Kidney capillary endothelial cell (primary cell): ENCODE results near the gene APLF.
"Not testable (repeated sequence)": the region's sequence is repeated elsewhere in the genome, so short reads cannot be mapped to it uniquely, and the experiment has no call there.

Experiments used
- DNase-seq: peaks from one replicate; pipeline ENCODE4 v3.0.0-alpha.2; 2018; ENCODE audit warnings: low spot score

APLF gene

DNA sequence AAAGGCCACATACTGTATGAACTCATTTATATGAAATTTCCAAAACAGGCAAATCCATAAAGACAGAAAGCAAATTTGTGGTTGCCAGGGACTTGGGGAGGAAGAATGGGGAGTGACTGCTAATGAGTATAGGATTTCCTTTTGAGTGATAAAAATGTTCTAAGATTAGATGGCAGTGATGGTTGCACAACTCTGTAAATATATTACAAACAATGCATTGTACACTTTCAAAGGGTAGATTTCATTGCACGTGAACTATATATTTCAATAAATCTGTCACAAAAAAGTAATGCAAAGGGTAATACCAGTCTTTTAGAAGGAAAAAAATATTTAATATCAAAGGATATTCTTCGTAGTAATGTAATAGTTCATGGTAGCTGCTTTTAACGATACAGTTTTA lies 112.3 kb downstream of the APLF start:
- DNase-seq: no peak

DNA sequence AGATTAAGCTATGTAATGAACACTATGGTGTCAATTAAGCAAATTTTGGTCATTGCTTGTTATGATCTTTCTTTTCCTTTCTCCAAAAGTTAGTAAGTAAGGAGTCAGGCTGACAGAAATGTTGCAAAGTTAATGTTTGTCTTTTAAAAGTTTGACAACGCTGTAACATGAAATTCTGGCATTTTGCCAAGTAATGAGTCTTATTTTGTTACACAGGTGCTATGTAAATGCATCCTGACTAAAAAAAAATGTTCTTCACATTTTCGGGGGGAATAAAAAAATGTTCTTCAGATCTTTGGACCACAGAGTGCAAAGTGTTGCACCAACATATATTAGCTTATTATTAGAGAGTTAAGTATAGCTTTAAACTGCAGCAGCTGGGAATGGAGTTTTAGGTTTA lies 121.2 kb downstream of the APLF start:
- DNase-seq: no peak

DNA sequence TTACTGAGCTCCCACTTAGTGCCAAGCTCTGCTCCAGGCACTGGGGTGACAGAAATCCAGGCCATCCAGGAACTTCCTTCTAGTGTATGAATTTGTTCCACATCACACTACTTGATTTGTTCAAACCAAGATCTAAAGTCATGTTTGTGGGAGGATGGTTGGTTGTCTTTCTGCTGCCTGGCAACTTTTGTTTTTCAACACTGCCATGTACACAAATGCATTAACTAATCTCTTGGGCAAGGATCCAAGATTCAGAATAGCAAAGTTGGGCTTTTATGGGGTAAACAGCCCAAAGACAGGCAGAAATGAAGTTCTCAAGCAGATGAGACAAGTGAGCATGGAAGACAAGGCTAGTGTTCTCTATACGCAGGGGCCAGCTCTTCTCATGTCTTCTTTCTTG lies 122.6 kb downstream of the APLF start:
- DNase-seq: no peak

- DNase-seq: no peak
Measured at GRCh38 chr2:68590702-68591101, 123.3 kb downstream of the APLF start.

GRCh38 chr2:68591225-68591624 lies 123.8 kb downstream of the APLF start:
- DNase-seq: no peak

DNA sequence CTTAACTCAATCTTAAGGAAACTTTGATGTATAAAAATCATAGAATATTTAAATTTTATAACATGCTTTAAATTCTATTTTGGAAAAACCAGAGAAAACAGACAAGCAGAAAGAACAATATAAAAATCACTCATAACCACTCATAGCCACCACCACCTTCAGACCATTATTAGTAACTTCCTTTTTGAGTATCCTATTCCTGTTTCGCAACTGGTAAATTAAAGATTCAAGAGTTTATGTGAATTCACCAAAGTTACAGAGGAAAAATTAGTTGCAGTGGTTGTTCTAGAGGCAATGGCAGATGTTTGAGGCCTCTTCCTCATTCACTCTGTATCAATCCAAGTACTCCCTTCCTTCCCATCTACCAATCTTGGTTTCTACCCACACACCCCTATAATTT lies 126.7 kb downstream of the APLF start:
- no peak for DNase-seq

GRCh38 chr2:68594674-68595492 lies 127.5 kb downstream of the APLF start:
- DNase-seq: peak; percentile 39

GRCh38 chr2:68595493-68595785 lies 128.1 kb downstream of the APLF start:
- DNase-seq: not testable (repeated sequence)

DNA sequence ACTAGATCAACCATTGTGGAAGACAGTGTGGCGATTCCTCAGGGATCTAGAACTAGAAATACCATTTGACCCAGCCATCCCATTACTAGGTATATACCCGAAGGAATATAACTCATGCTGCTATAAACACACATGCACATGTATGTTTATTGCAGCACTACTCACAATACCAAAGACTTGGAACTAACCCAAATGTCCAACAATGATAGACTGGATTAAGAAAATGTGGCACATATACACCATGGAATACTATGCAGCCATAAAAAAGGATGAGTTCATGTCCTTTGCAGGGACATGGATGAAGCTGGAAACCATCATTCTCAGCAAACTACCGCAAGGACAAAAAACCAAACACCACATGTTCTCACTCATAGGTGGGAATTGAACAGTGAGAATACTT lies 133.1 kb downstream of the APLF start:
- not testable (repeated sequence) for DNase-seq

- no peak for DNase-seq
Measured at GRCh38 chr2:68603059-68603458, 135.7 kb downstream of the APLF start.

GRCh38 chr2:68604077-68604476 lies 136.7 kb downstream of the APLF start:
- DNase-seq: no peak

- DNase-seq: no peak
Measured at GRCh38 chr2:68605939-68606338, 138.6 kb downstream of the APLF start.

- no peak for DNase-seq
Measured at GRCh38 chr2:68606759-68607158, 139.4 kb downstream of the APLF start.

GRCh38 chr2:68607837-68608236 lies 140.5 kb downstream of the APLF start:
- DNase-seq: no peak

DNA sequence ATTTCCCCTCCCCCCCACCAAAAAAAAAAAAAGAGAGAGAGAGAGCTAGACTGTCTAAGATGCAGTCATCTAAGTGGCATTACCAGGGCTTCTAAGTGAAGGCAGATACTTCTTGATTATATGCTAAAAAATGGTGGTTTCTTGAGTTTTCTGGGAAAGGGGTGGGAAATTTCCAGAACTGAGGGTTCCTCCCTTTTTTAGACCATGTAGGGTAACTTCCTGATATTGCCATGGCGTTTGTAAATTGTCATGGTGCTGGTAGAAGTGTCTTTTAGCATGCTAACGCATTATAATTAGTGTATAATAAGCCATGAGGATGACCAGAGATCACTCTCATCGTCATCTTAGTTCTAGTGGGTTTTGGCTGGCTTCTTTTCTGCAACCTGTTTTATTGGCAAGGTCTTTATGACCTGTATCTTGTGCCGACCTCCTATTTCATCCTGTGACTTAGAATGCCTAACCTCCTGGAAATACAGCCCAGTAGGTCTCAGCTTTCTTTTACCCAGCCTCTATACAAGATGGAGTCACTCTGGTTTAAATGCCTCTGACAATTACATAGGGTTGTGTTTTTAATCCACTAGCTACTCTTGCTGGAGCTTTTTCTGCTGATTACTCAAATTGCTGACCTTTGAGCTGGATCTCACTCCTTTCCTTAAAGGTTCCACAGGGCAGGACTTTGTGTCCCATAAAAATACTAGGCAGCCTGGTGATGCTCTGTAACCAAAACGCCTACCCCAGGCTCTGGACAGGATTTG lies 145.6 kb downstream of the APLF start:
- DNase-seq: no peak

- DNase-seq: no peak
Measured at GRCh38 chr2:68620772-68621171, 153.4 kb downstream of the APLF start.

DNA sequence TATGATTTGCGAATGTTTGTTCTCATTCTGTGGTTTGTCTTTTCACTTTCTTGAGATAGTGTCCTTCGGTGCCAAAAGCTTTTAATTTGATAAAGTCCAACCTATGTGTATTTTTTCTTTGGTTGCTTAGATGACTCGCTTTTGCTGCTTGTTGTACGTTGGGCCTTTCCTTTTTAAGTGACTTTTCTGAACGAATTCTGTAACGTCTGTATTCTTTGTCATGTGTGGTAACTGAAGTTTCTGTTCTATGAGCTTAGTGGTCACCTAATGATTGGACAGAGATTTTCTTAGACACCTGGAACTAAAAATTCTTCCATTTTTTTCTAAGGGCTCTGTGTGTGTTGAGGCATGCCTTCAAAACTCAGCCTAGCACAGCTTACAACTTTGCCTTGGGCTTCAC lies 156.4 kb downstream of the APLF start:
- no peak for DNase-seq

GRCh38 chr2:68627615-68628014 lies 160.2 kb downstream of the APLF start:
- no peak for DNase-seq
